ENCODE data around the gene COPS9.

COPS9 gene

GRCh38 chr2:240165661-240166060 is 29.6 kb upstream of the COPS9 start:
- no peak overlapping the region for H3K27ac ChIP-seq (ENCODE audit: low read length)
- H3K79me2 ChIP-seq (ENCODE audit: low read length): no peaks in the 10 kb centered on the region
- no peak overlapping the region for H3K4me2 ChIP-seq (ENCODE audit: low read length)
- H3K27me3 ChIP-seq (ENCODE audit: low read depth, low read length): no peaks in the 10 kb centered on the region
- TF ChIP-seq EZH2phosphoT487 (IDR thresholded peaks at IDR 0.05; ENCODE audit: low read depth) (no peak), CTCF (IDR thresholded peaks at IDR 0.05; ENCODE audit: low read depth, low read length) (no peak)
- H3K36me3 ChIP-seq (replicated peaks; ENCODE audit: low read depth, low read length): no peaks in the 10 kb centered on the region
- H2AFZ ChIP-seq (ENCODE audit: low read depth, low read length): no peak overlapping the region
- H3K4me3 ChIP-seq (ENCODE audit: low read length): no peak overlapping the region
- no peaks in the 10 kb centered on the region for H3K9me3 ChIP-seq (ENCODE audit: insufficient read depth, low read length)
- H3K4me1 ChIP-seq (ENCODE audit: low read length): no peaks in the 10 kb centered on the region
- no peak overlapping the region for H3K9ac ChIP-seq (ENCODE audit: low read length)
- H4K20me1 ChIP-seq (ENCODE audit: insufficient read depth, low read length): no peaks in the 10 kb centered on the region

GRCh38 chr2:240165034-240165433 is 28.9 kb upstream of the COPS9 start:
- Histone ChIP-seq H4K20me1 (ENCODE audit: insufficient read depth, low read length) (no peaks in the 10 kb centered on the region), H3K4me3 (ENCODE audit: low read length) (no peak overlapping the region), H3K4me1 (ENCODE audit: low read length) (no peaks in the 10 kb centered on the region), H3K9ac (ENCODE audit: low read length) (no peak overlapping the region), H3K27ac (ENCODE audit: low read length) (no peak overlapping the region), H2AFZ (ENCODE audit: low read depth, low read length) (no peak overlapping the region), H3K27me3 (ENCODE audit: low read depth, low read length) (no peaks in the 10 kb centered on the region), H3K36me3 (replicated peaks; ENCODE audit: low read depth, low read length) (no peaks in the 10 kb centered on the region), H3K4me2 (ENCODE audit: low read length) (no peak overlapping the region), H3K9me3 (ENCODE audit: insufficient read depth, low read length) (no peaks in the 10 kb centered on the region), H3K79me2 (ENCODE audit: low read length) (no peaks in the 10 kb centered on the region)
- TF ChIP-seq EZH2phosphoT487 (IDR thresholded peaks at IDR 0.05; ENCODE audit: low read depth) (no peak), CTCF (IDR thresholded peaks at IDR 0.05; ENCODE audit: low read depth, low read length) (no peak)

- no peak overlapping the region for H3K9ac ChIP-seq (ENCODE audit: low read length)
- no peak overlapping the region for H3K4me2 ChIP-seq (ENCODE audit: low read length)
Observed at GRCh38 chr2:240164586-240164985, 28.5 kb upstream of the COPS9 start.

GRCh38 chr2:240163844-240164574 is 27.9 kb upstream of the COPS9 start:
- Histone ChIP-seq H3K27me3 (ENCODE audit: low read depth, low read length) (no peaks in the 10 kb centered on the region), H2AFZ (ENCODE audit: low read depth, low read length) (no peak overlapping the region), H3K9me3 (ENCODE audit: insufficient read depth, low read length) (no peaks in the 10 kb centered on the region), H3K36me3 (replicated peaks; ENCODE audit: low read depth, low read length) (no peaks in the 10 kb centered on the region), H3K79me2 (ENCODE audit: low read length) (no peaks in the 10 kb centered on the region), H3K4me1 (ENCODE audit: low read length) (no peaks in the 10 kb centered on the region), H3K4me3 (ENCODE audit: low read length) (no peak overlapping the region), H3K9ac (ENCODE audit: low read length) (no peak overlapping the region), H3K4me2 (ENCODE audit: low read length) (no peak overlapping the region), H3K27ac (ENCODE audit: low read length) (no peak overlapping the region), H4K20me1 (ENCODE audit: insufficient read depth, low read length) (no peaks in the 10 kb centered on the region)
- TF ChIP-seq EZH2phosphoT487 (IDR thresholded peaks at IDR 0.05; ENCODE audit: low read depth) (no peak), CTCF (IDR thresholded peaks at IDR 0.05; ENCODE audit: low read depth, low read length) (no peak)

More at GRCh38 chr2:240164586-240164985, 28.5 kb upstream of the COPS9 start:
- Histone ChIP-seq H3K9me3 (ENCODE audit: insufficient read depth, low read length) (no peaks in the 10 kb centered on the region), H3K27ac (ENCODE audit: low read length) (no peak overlapping the region), H4K20me1 (ENCODE audit: insufficient read depth, low read length) (no peaks in the 10 kb centered on the region), H3K79me2 (ENCODE audit: low read length) (no peaks in the 10 kb centered on the region), H2AFZ (ENCODE audit: low read depth, low read length) (no peak overlapping the region), H3K4me1 (ENCODE audit: low read length) (no peaks in the 10 kb centered on the region), H3K36me3 (replicated peaks; ENCODE audit: low read depth, low read length) (no peaks in the 10 kb centered on the region), H3K27me3 (ENCODE audit: low read depth, low read length) (no peaks in the 10 kb centered on the region), H3K4me3 (ENCODE audit: low read length) (no peak overlapping the region)
- TF ChIP-seq CTCF (IDR thresholded peaks at IDR 0.05; ENCODE audit: low read depth, low read length) (no peak), EZH2phosphoT487 (IDR thresholded peaks at IDR 0.05; ENCODE audit: low read depth) (no peak)
